Natural killer cell treated with Interleukin-12 subunit alpha and Interleukin-12 subunit beta and Interleukin-15 and Interleukin-18, amount 100 ng/mL, for 72 hours (primary cell): ENCODE measurements around the gene RNF149. TPM values are rescaled to one million over a fixed set of nuclear protein-coding genes. Genes with fewer than 3 reads are reported as not detected.
"Not testable (repeated sequence)": the region's sequence is repeated elsewhere in the genome, so short reads cannot be mapped to it uniquely, and the experiment has no call there.

ENCODE experiments used
- ATAC-seq, 2 donors: fragments of 150-1000 bp; cut with Tn5 transposase in 1 of 2; sonication (Bioruptor Pico), chemical (Tn5 transposase) in 1 of 2; 2 replicates each; pipeline ENCODE4 v1.10.0; 2021
- DNase-seq: peaks from one replicate; pipeline ENCODE4 v3.0.0; 2022; ENCODE audit warnings: low spot score
- H3K27ac Mint-ChIP-seq, 2 donors: 1 replicate in 1 of 2; 2 replicates in 1 of 2; pipeline ENCODE4 v1.8.0; 2022; ENCODE audit warnings: mixed read lengths in 2 of 2, mild to moderate bottlenecking in 1 of 2, moderate library complexity in 1 of 2
- H3K27me3 Mint-ChIP-seq, 2 donors: 1 replicate in 1 of 2; 2 replicates in 1 of 2; pipeline ENCODE4 v1.8.0; 2022; ENCODE audit warnings: mixed read lengths in 2 of 2
- H3K36me3 Mint-ChIP-seq: one replicate; pipeline ENCODE4 v1.8.0; 2022; ENCODE audit warnings: mixed read lengths
- H3K4me1 Mint-ChIP-seq, 2 donors: 1 replicate in 1 of 2; 2 replicates in 1 of 2; pipeline ENCODE4 v1.8.0; 2022; ENCODE audit warnings: low read depth in 2 of 2, mixed read lengths in 2 of 2, mild to moderate bottlenecking in 1 of 2
- H3K4me3 Mint-ChIP-seq: one replicate; pipeline ENCODE4 v1.8.0; 2022; ENCODE audit warnings: mixed read lengths
- H3K9me3 Mint-ChIP-seq: 2 replicates; pipeline ENCODE4 v1.8.0; 2022; ENCODE audit warnings: mixed read lengths
- total RNA-seq, 2 donors: library from RNA; stranded (reverse); gene quantifications; one replicate each; pipeline ENCODE4 v1.2.3, GENCODE V29; 2022

Gene RNF149
- total RNA-seq, 2 donors from 2014 or later = 85.6 to 123 TPM

- DNase-seq (no peak), ATAC-seq (peak in 1 of 2 donors; percentile 43)
- Mint-ChIP-seq H3K4me1 (peaks cover 13 to 17% of the 10 kb centered on the region in 2 donors), H3K27ac (peak overlapping the region in 1 of 2 donors; percentile 20), H3K27me3 (no peaks in the 10 kb centered on the region), H3K9me3 (no peaks in the 10 kb centered on the region), H3K4me3 (peak overlapping the region; percentile 8), H3K36me3 (no peaks in the 10 kb centered on the region)
Measured at GRCh38 chr2:101341901-101342624, 33.6 kb upstream of the RNF149 start.

GRCh38 chr2:101341421-101341820 lies 32.9 kb upstream of the RNF149 start:
- Mint-ChIP-seq H3K4me1 (peaks cover 13 to 17% of the 10 kb centered on the region in 2 donors), H3K4me3 (peak overlapping the region; percentile 8), H3K27me3 (no peaks in the 10 kb centered on the region), H3K9me3 (no peaks in the 10 kb centered on the region), H3K36me3 (no peaks in the 10 kb centered on the region), H3K27ac (peak overlapping the region in 1 of 2 donors; percentile 20)
- ATAC-seq (peak in 1 of 2 donors; percentile 62), DNase-seq (no peak)

GRCh38 chr2:101340141-101340551 lies 31.6 kb upstream of the RNF149 start:
- Mint-ChIP-seq H3K4me3 (no peak overlapping the region), H3K27ac (no peak overlapping the region), H3K27me3 (no peaks in the 10 kb centered on the region), H3K9me3 (no peaks in the 10 kb centered on the region), H3K4me1 (peaks cover 13 to 17% of the 10 kb centered on the region in 2 donors), H3K36me3 (no peaks in the 10 kb centered on the region)
- ATAC-seq (no peak), DNase-seq (no peak)

- H3K9me3 Mint-ChIP-seq = no peaks in the 10 kb centered on the region
- H3K27ac Mint-ChIP-seq = no peak overlapping the region
- H3K4me1 Mint-ChIP-seq = peaks cover 13 to 17% of the 10 kb centered on the region in 2 donors
- no peak for DNase-seq
- H3K27me3 Mint-ChIP-seq = no peaks in the 10 kb centered on the region
- H3K4me3 Mint-ChIP-seq = no peak overlapping the region
- no peaks in the 10 kb centered on the region for H3K36me3 Mint-ChIP-seq
- no peak for ATAC-seq
Measured at GRCh38 chr2:101339266-101339880, 30.9 kb upstream of the RNF149 start.

- ATAC-seq (no peak), DNase-seq (no peak)
- no peak overlapping the region for H3K4me3 Mint-ChIP-seq
- H3K36me3 Mint-ChIP-seq = no peaks in the 10 kb centered on the region
- no peak overlapping the region for H3K27ac Mint-ChIP-seq
- peaks cover 13 to 17% of the 10 kb centered on the region in 2 donors for H3K4me1 Mint-ChIP-seq
- H3K27me3 Mint-ChIP-seq = no peaks in the 10 kb centered on the region
- no peaks in the 10 kb centered on the region for H3K9me3 Mint-ChIP-seq
Measured at GRCh38 chr2:101337877-101338276, 29.4 kb upstream of the RNF149 start.

- Mint-ChIP-seq H3K27ac (peak overlapping the region in 1 of 2 donors; percentile 14), H3K9me3 (no peaks in the 10 kb centered on the region), H3K4me3 (no peak overlapping the region), H3K4me1 (peaks cover 20 to 22% of the 10 kb centered on the region in 2 donors), H3K27me3 (no peaks in the 10 kb centered on the region), H3K36me3 (no peaks in the 10 kb centered on the region)
- no peak for DNase-seq
- no peak for ATAC-seq
Measured at GRCh38 chr2:101332885-101333766, 24.6 kb upstream of the RNF149 start.

GRCh38 chr2:101331202-101331601 lies 22.7 kb upstream of the RNF149 start:
- peak overlapping the region; percentile 59 for H3K4me3 Mint-ChIP-seq
- peaks cover 20 to 22% of the 10 kb centered on the region in 2 donors for H3K4me1 Mint-ChIP-seq
- H3K9me3 Mint-ChIP-seq = no peaks in the 10 kb centered on the region
- DNase-seq = no peak
- H3K36me3 Mint-ChIP-seq = no peaks in the 10 kb centered on the region
- H3K27ac Mint-ChIP-seq = peak overlapping the region in 1 of 2 donors; percentile 26
- ATAC-seq = no peak
- H3K27me3 Mint-ChIP-seq = no peaks in the 10 kb centered on the region

- no peak for ATAC-seq
- no peak for DNase-seq
- Mint-ChIP-seq H3K27me3 (no peaks in the 10 kb centered on the region), H3K9me3 (no peaks in the 10 kb centered on the region), H3K4me3 (peak overlapping the region; percentile 59), H3K4me1 (peaks cover 20 to 22% of the 10 kb centered on the region in 2 donors), H3K27ac (no peak overlapping the region), H3K36me3 (no peaks in the 10 kb centered on the region)
Measured at GRCh38 chr2:101330253-101330933, 21.9 kb upstream of the RNF149 start.

- Mint-ChIP-seq H3K27me3 (no peaks in the 10 kb centered on the region), H3K4me1 (peaks cover 20 to 22% of the 10 kb centered on the region in 2 donors), H3K27ac (no peak overlapping the region), H3K9me3 (no peaks in the 10 kb centered on the region), H3K36me3 (no peaks in the 10 kb centered on the region), H3K4me3 (no peak overlapping the region)
- ATAC-seq (peak in 1 of 2 donors; percentile 35), DNase-seq (no peak)
Measured at GRCh38 chr2:101329026-101329425, 20.5 kb upstream of the RNF149 start.

- H3K4me3 Mint-ChIP-seq = no peak overlapping the region
- H3K27ac Mint-ChIP-seq = no peak overlapping the region
- no peaks in the 10 kb centered on the region for H3K9me3 Mint-ChIP-seq
- H3K36me3 Mint-ChIP-seq = no peaks in the 10 kb centered on the region
- peak; percentile 66 for DNase-seq
- H3K27me3 Mint-ChIP-seq = no peaks in the 10 kb centered on the region
- peak; percentile 94 to 96 for ATAC-seq
- peaks cover 20 to 22% of the 10 kb centered on the region in 2 donors for H3K4me1 Mint-ChIP-seq
Measured at GRCh38 chr2:101328474-101329007, 20.0 kb upstream of the RNF149 start.

GRCh38 chr2:101327863-101328394 lies 19.4 kb upstream of the RNF149 start:
- ATAC-seq = no peak
- Mint-ChIP-seq H3K27ac (no peak overlapping the region), H3K4me1 (peaks cover 20 to 22% of the 10 kb centered on the region in 2 donors), H3K4me3 (no peak overlapping the region), H3K9me3 (no peaks in the 10 kb centered on the region), H3K27me3 (no peaks in the 10 kb centered on the region), H3K36me3 (no peaks in the 10 kb centered on the region)
- no peak for DNase-seq

- no peak overlapping the region for H3K27ac Mint-ChIP-seq
- ATAC-seq (no peak), DNase-seq (no peak)
- H3K4me1 Mint-ChIP-seq = peaks cover 7 to 11% of the 10 kb centered on the region in 2 donors
- no peaks in the 10 kb centered on the region for H3K36me3 Mint-ChIP-seq
- H3K9me3 Mint-ChIP-seq = no peaks in the 10 kb centered on the region
- no peak overlapping the region for H3K4me3 Mint-ChIP-seq
- H3K27me3 Mint-ChIP-seq = no peaks in the 10 kb centered on the region
Measured at GRCh38 chr2:101325425-101325824, 16.9 kb upstream of the RNF149 start.

GRCh38 chr2:101316568-101316967 lies 8.1 kb upstream of the RNF149 start:
- not testable (repeated sequence) for H3K9me3 Mint-ChIP-seq, DNase-seq, H3K27me3 Mint-ChIP-seq, H3K4me3 Mint-ChIP-seq, H3K27ac Mint-ChIP-seq, ATAC-seq
- Mint-ChIP-seq H3K36me3 (peaks cover 16% of the 10 kb centered on the region), H3K4me1 (peaks cover 11 to 17% of the 10 kb centered on the region in 2 donors)
